NCI-H524 (cell line): ENCODE measurements around the gene KEL.

ENCODE experiments used
- DNase-seq, 2 experiments: peaks; one replicate each; lab custom pipeline; 2025; lab: John Stamatoyannopoulos, UW

The KEL gene

GRCh38 chr7:142927085-142927745 is 34.9 kb downstream of the KEL start:
- DNase-seq, result no peak

- DNase-seq, result no peak
These were observed 36.8 kb downstream of the KEL start for GRCh38 chr7:142925413-142925812.

DNA sequence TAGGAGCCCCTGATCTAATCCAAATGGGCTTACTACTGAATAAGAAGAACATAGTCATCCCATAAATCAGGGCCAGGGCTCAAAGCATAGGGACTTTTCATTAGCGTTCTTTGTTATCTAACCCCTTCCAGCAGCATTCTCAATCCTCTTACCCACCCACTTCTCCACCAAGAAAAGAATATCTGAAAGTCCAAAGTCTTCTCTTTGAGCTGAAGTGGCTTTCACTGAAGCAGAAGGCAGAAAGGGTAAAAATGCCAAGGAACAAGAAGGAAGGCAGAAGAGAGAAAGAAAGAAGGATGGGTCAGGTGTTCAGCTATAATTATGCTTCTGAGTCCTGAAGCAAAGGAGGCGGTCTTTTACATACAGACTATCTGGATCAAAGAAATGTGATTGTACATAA is 38.8 kb downstream of the KEL start:
- no peak for DNase-seq

DNA sequence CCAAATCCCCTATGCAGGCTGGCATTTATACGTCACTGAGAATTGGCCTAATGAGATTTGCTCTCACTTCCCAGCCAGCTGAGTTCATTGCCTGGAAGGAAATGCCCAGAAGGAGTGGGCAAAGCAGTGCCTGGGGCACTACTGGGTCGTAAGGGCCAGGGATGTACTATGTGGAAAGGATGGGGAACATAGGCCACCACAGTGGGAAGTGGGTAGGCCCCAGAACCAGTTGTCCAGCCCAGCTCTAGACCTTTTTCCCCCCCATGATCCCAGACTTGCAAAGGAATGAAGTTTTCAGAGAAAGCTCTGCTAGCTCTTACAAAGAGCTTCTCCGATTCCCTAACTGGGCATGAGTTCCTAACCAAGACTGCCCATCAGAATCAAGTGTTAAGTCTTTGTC is 42.5 kb downstream of the KEL start:
- DNase-seq, result no peak

- no peak for DNase-seq
These were observed 43.3 kb downstream of the KEL start for GRCh38 chr7:142918901-142919300.

DNA sequence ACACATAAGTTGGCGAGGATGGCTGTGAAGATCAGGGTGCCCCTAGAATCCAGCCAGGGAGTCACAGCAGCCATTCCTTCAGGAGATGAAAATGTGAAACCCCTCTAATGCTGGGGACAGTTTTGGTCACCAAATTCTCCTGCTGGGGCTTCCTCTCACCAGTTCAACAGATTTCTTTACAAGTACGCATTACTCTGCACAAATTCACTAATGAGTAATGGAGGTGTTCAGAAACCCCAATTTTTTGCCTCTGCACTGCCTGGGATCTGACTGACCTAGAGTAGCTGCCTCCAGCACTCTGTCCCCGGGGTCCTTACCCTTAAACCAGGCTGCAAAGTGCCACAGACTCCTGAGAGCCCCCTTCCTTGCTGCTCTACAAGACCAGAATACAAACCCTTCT is 44.7 kb downstream of the KEL start:
- no peak for DNase-seq

- DNase-seq, result no peak
These were observed 45.7 kb downstream of the KEL start for GRCh38 chr7:142916508-142916907.

GRCh38 chr7:142915315-142915714 is 46.8 kb downstream of the KEL start:
- DNase-seq, result no peak

DNA sequence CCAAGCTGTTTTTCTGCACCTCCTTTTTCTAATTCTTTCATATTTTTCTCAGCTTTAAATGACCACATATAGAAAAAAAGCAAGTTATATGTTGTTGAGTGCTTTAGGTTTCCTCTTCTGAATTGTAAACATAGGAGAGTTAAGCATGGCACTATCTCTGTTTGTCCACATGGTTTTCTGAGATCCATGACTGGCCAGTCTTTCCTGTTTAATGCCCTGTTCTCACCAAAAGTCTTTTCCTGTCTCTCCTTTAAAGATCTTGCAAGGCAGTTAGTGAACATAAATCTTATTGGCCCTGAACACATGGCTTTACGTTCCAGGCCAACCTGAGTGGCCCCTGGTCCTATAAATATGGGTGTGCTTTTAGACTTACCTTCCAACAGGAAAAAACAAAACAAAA is 48.0 kb downstream of the KEL start:
- no peak for DNase-seq

DNA sequence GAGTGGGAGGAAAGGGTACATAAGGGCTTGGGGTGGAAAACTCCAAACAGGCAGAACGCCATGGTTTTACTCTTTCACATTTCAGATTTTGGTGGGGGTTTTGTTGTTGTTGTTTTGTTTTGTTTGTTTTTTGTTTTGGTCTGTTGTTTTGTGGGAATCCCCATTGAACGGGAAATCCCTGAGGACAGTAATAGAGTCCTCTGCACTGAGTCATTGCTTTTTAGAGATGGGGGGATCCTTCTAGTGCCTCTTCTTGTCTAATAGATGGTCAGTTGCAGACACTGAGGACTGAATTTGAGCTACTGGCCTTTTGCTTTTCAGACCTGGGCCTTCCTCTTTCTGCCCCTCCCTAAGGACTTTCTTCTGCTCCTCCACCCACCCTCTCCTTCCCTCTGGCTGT is 48.6 kb downstream of the KEL start:
- DNase-seq, result no peak

DNA sequence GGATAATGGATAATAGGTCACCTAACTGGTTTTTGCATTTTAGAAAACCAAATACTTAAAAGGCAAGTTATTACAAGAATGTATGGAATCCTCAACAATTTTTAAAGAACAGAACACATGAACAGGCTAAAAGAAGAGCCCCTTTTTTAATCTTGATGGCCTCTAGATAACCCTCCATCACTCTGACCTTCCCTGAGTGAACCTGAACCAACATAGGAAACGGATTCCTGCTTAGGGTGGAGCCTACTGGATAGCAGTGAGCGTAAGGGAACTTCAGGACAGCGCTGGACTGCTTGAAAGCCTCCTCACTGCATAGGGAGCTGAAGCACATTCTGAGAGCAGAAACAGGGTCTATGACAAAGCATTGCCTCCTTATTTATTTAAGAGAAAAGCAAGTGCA is 49.1 kb downstream of the KEL start:
- no peak for DNase-seq

GRCh38 chr7:142910481-142910880 is 51.7 kb downstream of the KEL start:
- DNase-seq, result no peak

- no peak for DNase-seq
These were observed 52.1 kb downstream of the KEL start for GRCh38 chr7:142910031-142910433.

GRCh38 chr7:142908921-142909890 is 53.0 kb downstream of the KEL start:
- DNase-seq, result no peak

DNA sequence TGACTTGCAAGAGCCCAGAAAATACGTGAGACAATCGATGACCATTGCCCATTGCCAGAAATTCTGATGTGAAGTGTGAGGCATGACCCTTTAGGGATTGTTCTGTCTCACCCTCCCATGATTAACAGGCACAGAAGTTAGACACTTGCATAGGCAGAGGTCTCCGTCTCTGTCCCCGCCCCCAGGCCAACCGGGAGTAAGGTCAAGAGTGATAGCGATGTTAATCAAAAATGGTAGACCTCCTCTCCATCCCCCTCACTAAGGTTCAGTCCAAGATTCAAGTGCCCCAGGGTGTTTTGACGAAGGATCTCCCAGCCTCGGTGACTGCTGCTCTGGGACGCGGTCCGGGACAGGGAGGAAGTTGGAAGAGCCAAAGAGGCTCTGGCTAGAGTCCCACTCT is 53.9 kb downstream of the KEL start:
- DNase-seq, result no peak

GRCh38 chr7:142906643-142907042 is 55.5 kb downstream of the KEL start:
- DNase-seq, result no peak

DNA sequence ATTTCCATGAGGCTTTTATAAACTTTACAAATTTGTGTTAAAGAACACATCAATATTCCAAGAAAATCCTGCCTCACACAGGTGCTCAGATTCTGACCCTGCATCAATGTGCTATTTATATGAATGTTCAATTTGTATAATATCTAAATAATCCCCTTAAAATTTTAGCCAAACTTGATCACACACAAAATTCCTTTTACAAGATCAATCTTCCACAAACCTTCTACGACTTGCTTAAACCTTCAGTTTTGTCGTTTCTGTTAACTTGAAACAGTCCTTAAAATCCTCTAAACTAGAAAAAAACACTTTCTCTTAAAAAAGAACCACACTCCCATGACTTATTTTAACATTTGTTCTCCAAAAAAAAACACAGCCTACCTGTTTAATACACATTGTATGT is 56.4 kb downstream of the KEL start:
- DNase-seq, result no peak

DNA sequence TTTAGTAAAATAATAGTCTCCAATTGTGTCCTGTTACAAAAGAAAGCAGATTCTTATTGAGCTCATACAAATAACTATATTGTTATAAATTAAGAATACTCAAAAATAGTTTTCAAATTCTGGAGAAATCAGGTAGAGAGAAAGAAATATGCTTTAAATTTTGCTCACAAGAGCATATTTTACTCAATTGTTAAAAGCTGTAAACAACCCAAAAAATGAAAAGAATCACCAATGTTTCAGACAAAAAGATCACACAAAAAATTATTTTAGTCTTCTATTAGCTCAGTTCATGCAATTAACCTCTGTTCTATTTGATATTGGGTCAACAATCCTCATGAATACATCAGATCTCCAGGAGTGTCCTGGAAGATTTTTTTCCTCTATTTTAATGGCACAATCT is 58.0 kb downstream of the KEL start:
- no peak for DNase-seq

- no peak for DNase-seq
These were observed 60.5 kb downstream of the KEL start for GRCh38 chr7:142901426-142902259.

- no peak for DNase-seq
These were observed 62.5 kb downstream of the KEL start for GRCh38 chr7:142899661-142900060.

GRCh38 chr7:142898377-142899170 is 63.6 kb downstream of the KEL start:
- no peak for DNase-seq

DNA sequence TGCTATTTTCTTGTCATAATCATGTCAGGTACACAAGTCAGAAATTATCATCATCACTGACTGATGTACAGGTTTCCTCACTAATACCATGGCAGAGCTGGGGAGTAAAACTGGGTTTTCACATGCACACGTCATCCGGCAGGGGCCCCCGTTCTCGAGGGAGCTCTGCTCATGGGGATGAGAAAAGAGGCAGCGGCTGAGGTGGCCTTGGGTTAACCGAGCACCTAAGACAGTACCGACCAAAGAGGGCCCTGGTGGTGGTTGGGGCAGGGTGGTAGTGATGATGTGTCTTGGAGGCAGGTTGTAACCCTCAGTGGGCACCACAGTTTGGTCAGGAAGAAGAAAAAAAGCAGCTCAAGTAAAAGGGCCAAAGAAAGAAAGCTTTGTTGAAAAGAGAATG is 64.5 kb downstream of the KEL start:
- no peak for DNase-seq
